Activated CD8-positive, alpha-beta memory T cell treated with anti-CD3 and anti-CD28 coated beads, Interleukin-2, amount 50 U/mL, for 4 hours (primary cell): ENCODE measurements around the gene ABT1.
"Not testable (repeated sequence)": the region's sequence is repeated elsewhere in the genome, so short reads cannot be mapped to it uniquely, and the experiment has no call there.

Source experiments
- DNase-seq: peaks from one replicate; pipeline ENCODE4 v3.0.0-alpha.2; 2020

ABT1 gene

DNA sequence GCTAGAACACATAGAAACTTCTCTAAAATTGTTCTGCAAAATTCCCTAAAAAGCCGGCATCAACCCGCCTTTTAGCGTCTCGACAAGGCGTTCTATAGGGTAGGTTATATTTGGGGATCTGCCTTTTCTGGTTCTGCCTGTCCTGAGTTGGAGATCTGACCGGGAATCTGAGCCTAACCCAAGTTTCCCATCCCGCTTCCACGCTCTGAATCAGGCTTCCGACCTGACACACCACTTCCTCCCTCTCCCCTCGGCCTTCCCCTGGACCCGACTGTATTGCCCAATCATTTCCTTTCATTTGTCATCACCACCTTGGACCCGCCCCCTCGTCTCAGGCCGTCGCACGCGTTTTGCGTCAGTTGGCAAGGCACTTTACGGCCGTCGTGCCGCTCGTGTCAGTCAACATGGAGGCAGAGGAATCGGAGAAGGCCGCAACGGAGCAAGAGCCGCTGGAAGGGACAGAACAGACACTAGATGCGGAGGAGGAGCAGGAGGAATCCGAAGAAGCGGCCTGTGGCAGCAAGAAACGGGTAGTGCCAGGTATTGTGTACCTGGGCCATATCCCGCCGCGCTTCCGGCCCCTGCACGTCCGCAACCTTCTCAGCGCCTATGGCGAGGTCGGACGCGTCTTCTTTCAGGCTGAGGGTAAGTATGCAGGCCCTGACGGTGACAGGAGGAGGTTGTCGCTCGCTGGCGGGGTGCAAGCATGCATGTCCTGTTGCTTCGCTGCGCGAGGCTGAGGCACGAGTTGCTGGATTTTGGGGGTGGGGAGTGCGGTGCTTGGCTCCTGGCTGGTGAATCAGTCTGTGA lies at the start of gene ABT1:
TSS of gene ABT1 (plus strand) at position 375 of the 810 bp plus-strand sequence. CDS start at position 405, 30 bp downstream.
- DNase-seq = peak; percentile 97

DNA sequence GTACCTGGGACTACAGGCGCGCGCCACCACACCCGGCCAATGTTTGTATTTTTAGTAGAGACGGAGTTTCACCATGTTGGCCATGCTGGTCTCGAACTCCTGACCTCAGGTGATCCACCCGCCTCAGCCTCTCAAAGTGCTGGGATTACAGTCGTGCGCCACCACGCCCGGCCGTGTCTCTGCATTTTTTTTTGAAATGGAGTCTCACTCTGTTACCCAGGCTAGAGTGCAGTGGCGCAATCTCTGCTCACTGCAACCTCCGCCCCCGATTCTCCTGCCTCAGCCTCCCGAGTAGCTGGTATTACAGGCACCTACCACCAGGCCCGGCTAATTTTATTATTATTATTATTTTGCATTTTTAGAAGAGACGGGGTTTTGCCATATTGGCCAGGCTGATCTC lies 49.4 kb upstream of the ABT1 start:
- not testable (repeated sequence) for DNase-seq

DNA sequence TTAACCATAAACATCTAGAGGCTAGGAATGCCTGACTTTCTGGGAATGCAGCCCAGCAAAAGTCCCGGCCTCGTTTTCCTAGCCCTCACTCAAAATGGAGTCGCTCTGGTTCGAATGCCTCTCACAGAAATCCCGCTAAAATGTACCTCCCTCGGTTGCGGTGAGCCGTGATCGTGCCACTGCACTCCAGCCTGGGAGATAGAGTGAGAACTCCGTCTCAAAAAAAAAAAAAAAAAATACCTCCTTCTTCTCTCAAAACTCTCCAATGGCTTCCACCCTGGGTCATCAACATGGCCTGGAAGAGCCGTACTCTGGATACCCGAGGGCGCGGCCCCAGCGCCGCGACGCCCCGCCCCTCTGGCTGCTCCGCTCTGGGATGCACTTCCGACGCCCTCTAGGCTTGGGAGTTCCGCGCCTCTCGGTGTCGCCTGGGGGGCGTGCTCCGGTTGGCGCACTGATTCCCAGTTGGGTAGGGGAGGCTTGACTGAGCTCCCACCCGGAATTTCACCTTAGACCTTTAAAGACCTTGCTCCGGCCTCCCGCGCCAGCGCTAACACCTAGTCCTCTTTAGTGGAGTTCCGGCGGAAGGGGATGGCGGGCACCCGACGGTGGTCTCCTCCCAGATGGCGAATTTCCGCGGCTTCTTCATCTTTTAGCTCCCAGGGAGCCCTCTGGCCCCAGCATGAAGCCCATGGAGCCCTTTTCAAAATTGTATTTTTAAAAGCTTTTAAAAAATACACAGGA lies 46.3 kb upstream of the ABT1 start:
- peak; percentile 40 for DNase-seq

DNA sequence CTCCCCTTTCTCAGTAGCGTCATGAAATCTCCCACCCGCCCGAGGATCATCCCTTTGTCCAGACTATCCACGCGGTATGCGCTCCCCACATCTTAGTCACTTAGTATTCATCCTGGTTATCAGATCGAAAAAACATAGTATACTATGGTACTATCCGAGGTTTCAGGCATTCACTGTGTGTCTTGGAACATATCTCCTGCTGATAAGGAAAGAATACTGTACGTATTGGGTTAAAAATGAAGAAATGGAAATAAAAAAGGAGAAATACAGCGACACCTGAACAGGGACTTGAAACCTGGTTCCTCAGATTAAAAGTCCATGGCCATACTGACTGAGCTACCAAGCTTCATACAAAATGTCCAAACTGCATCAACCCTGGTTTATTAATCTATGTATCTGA lies 44.5 kb upstream of the ABT1 start:
- DNase-seq = no peak

DNA sequence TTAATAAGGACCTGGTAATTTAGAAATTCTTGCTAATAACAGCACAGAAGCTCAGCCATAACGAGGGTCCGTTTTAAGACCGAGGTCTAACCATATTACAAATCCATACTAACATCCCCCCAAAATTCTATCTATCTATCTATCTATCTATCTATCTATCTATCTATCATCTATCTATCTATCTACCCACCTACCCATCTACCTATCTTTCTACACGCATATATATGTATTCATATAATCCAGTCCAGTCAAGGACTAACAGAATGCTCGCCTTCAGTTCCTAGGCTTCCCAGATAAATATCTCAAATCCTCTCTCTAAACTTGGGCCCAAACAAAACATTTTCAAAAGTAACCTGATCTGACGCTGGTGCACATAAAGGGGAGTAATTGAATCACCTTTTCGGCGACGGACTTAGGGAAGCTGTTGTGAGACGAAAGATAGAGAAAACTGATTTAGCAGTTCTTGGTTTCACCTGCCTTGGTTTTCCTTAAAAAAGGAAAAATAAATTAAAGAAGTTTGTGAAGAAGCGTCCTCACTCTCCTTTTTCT lies 44.0 kb upstream of the ABT1 start:
- no peak for DNase-seq

DNA sequence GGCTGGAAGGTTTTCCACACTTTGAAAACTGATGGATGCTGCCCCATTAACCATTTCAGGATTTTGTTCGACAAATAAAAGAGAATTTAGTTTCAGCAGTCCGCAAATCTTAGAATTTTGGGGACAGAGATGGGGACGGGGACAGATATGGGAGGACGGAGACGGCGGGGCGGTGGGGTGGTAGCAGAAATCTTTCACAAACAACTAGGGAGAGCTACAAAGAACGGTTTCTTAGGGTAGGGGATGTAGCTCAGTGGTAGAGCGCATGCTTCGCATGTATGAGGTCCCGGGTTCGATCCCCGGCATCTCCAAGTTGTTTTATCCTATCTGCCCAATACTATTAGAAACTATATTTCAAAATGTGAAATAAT lies 43.5 kb upstream of the ABT1 start:
- DNase-seq = peak; percentile 75

DNA sequence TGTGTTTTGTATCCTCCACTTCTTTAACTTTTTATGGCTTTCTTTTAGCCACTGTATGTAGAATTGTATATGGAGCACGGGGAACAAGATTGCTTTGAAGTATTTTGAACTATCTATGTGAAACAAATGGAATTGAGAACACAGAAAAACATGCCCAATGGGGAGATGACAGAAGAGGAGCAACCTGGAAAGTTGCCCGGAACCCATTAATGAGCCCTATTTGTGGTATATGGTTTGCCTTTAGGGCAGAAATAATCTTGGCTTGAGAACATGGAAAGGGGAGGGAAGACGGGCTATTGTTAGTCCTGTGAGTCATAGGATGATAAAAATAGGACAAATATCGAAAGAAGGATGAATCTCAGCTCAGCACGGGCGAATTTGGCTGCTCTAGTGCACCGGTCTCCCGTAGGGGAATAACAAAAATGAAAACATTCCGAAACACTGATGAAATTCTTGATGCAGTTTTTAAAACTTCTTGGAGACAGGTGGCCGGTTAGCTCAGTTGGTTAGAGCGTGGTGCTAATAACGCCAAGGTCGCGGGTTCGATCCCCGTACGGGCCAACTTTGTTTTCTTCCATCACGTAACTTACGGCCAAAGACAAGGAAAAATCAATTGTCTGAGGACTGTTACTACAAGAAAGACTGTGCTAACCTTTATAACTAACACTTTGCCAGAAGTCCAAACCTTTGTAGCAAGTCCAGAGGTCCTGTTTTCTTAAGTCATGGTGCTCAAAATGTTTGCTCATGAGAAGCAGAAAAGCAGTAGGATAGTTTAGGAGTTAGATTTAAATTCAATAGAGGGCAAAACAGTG lies 42.9 kb upstream of the ABT1 start:
- peak; percentile 79 for DNase-seq

DNA sequence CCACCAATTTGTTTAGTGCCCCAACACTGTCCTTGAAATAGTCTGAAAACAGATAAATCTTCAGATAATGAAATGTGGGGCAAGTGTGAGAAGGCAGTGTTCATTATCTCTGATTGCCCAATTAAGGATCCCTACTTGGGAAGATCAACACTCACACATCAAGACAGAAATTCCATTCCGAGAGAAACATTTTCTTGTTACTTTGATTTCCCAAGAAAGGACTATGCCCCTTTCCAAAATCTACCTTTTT lies 42.4 kb upstream of the ABT1 start:
- DNase-seq = no peak

DNA sequence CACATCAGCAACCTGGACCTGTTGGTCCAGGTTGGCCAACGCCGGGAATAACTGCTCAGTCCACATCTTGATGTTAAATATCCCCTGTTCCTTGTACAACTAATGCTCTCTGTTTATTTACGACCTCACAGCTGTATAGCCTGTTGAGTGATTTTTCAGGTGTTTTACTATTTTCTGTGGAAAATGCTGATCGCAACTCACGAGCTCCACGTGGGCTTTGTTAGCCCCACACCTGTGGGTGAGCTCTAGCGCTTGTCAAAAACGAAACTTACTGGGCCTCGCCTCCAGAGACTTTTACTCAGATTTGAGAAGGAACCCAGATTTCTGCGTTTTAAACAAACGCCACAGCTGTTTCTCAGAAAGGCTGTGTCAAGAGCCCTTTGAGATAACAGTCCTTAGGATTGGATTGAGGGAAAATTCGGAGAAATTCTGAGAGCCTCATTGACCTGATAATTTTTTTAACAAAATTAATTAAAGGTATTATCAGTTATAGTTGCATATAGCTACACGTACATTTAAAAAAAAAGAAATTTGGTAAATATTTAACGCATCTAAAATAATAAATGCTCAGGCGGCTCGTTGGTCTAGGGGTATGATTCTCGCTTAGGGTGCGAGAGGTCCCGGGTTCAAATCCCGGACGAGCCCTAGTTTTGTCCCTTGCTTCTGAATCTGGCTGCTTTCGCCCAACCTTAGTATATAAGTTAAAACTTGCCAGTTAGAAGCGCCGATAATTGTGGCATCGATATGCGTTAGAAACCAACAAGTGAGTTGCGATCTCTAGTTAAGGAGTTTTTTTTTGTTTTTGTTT lies 41.9 kb upstream of the ABT1 start:
- peak; percentile 48 for DNase-seq

DNA sequence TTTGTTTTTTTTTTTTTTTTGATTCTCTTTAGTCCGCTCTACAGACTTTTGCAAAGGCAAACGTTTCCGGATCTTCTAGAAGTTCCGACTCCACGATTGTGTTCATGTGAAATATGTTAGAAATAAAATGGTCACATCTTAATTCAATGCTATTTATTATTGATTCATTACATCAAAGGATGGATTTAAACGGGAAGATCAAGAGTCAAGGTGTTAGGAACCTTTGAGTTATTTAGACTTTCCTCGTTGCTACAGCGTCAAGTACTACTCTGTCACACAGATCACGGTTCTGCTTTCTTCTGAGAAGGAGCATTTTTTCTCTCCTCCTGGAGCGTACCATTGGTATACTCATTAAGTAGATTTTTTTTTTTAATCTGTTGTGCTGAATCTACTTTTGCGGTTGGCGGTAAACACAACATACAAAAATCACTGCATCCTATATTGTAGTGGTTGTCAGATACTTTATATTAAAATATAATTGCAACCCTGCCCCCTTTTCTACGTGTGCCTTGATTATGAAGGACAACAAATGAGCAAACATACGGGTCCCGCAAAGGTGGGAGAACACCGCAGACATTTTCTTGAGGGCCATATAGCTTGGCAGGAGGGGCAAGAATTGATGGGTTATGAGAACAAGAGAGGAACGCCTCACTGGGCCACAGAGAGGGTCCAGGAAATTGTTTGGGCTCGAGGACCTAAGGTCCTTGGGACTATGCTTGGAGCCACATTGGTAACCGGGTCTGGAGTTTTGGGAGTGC lies 41.1 kb upstream of the ABT1 start:
- no peak for DNase-seq

DNA sequence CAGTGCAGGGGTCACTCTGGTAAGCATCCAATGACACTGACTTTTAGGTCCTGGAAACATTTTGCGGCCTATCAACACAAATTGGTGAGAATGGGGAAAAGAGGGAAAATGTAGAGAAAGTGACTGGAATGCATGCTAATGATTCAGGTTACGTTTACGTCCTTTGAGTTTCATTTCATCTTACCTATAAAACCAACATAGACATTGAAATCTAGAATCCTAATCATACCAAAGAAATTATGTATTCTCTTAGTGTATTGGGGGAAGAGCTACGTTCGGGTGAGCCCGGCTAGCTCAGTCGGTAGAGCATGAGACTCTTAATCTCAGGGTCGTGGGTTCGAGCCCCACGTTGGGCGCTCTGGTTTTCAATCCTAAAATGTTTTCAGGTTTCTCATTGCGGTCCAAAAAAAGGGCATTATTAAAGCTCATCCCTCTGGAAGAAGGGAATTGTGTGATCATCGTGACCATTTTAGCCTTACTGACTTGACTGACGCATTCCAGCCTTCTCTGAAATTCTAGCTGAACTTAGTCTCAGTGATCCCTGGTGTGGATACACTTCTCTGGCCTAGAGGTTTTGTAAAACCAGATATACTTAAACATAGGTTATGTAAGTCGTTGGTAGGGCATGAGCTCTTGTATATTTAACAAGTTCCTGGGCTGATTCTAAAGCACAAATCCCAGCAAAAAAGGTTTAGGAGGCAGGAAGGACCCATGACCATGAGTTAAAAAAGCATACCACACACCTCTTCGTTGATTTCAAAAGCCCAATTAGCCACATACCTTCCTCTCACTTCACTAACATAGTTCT lies 40.3 kb upstream of the ABT1 start:
- DNase-seq = peak; percentile 32

DNA sequence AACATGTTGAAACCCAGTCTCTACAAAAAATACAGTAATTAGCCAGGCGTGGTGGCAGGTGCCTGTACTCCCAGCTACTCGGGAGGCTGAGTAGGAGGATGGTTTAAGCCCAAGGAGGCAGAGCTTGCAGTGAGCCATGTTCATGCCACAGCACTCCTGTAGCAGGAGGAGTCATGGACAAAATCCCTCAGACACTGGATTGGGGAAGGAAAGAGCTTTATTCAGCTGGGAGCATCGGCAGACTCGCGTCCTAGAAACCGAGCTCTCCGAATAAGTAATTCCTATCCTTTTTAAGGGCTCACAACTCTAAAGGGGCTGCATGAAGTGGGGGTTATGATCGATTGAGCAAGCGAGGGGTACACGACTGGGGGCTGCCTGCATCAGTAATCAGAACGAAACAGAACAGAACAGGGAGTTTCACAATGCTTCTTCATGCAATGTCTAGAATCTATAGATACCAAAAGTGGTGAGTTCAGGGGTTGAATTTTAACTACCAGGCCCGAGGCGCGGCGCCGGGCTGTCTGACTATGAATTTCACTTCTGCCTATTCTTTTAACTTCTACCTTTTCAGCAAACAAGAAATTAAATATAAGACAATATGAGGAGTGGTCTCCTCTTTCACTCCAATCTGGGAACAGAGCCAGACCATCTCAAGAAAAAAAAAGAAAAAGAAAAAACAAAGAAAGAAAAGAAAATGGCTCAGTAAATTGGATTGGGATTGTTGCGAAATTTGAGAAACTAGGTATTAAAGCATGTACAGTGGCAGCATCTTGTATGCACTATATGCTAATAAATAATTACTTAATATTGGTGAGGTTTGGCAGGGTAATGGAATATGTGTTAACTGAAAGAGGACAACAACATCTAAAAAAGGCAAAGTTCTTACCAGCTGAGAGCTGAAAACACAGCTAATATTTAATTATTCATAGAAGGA lies 35.0 kb upstream of the ABT1 start:
- no peak for DNase-seq

DNA sequence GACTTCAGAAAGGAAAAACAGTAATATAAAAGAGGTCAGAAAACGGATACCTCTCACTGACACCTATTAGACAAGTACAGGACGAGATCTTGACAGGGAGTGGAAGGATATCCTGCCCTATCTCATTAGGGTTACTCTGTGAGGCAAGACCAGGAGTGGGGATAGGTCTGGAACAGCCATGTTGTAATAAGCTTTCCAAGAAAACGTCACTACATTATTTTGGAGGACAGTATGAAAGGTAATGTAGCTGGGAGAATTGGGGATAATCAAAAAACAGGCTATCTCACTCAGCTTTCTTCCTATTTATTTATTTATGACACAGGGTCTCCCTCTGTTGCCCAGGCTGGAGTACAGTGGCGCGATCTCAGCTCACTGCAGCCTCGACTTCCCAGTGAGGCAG lies 33.3 kb upstream of the ABT1 start:
- DNase-seq = no peak

DNA sequence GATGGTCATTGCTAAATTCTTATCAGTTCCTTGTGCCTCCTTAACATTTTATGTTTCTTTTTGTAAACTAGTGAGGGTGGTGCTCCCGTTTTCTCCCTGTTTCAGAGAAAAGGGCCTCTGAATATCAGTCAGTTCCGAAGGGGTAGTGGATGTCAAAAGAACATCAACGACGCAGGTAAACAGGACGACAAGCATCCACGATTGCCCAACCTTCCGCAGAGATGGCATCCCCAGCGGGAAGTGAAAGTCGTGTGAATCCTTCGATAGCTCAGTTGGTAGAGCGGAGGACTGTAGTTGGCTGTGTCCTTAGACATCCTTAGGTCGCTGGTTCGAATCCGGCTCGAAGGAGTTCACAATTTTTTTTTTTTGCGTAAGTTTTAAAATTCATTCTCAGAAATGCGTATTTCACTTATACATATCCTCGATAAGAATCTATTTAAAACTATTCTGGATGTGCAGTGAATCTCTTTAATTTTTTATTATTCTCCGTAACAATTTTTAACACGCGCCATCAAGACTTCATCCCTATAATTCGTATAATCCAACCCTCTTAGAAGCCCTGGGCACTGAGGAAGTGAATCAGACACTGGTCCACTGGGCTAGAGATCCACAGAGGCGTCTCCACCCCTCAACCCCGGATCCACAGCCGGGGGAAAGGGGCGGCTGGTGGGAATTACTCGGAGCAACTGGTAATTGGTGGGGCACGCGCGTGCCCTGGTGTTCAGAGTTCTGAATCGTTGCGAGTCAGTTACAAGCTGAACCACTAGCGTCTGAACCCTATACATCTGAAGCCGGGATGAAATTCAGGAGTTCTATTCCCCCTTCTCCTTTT lies 27.9 kb upstream of the ABT1 start:
- peak; percentile 98 for DNase-seq

DNA sequence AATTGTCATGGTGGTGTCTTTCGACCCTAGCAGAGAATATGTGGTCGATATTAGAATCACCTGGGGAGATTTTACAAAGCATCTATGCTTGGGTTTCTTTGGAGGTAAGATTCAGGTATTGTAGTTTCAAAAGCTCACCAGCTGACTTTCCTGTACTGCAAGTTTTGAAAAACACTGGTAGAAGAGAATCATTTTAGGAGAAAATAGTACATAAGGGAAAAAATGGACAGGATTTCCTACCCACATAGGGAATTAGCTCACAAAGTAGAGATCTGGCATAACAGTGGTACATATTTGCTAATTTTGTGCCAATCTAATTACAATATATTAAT lies 27.4 kb upstream of the ABT1 start:
- no peak for DNase-seq

DNA sequence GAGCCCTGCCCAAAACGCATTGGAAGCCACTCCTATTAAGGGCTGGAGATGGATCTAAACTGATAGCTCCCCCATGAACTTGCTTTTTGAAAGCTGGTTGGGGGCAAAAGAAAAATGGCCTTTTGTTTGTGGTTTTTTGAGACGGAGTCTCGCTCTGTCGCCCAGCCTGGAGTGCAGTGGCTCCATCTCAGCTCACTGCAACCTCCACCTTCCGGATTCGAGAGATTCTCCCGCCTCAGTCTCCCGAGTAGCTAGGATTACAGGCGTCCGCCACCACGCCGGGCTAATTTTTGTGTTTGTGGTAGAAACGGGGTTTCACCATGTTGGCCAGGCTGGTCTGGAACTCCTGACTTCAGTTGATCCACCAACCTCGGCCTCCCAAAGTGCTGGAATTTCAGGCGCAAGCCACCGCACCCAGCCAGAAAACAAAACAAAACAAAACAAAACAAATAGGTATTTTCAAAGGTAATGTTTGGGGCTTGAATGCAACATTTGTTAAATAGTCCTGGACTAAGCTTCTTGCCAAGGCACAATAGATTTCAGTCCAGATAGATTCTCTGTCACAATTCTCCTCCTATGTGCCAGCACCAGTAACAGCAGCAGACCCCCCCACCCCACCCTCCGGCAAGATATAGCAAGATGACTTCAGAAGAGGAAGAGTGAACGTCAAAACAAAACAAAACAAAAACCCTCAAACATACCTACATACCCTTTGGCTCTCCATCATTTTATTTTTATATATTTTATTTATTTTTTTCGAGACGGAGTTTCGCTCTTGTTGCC lies 26.5 kb upstream of the ABT1 start:
- DNase-seq = no peak

DNA sequence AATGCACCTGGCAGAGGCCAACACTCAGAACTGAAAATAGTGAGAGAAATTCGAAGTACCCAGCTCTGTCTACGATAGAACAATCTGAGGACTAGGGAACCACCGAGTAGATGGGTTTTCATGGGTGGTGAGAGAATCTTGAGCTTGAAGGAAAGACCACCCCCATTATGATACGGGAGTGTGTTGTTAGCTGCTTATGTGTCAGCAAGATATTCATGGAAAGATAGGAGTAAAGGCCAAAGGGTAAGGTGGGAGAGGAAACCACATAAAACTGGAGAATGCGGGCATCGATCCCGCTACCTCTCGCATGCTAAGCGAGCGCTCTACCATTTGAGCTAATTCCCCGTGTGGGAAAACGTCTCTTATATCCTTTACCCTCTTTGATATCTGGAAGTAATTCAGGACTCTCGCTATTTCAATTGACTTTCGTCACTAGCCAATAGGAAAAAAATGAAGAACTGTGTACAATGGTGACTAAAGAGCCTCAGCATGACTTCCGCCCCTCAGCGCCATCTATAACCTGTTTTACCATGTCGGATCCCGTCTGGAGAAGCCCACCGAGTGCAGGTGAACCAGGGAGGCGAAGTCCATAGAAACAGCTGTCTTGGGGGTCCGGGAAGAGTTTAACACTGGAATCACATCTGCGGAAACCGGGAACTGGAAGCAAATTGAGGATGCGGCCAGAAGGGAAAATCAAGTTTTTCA lies 25.0 kb upstream of the ABT1 start:
- DNase-seq = peak; percentile 33
